ENCODE results near the gene SP5.
A peak's percentile ranks its signal among the peaks of the same experiment; 100 is the strongest.
"Not testable (repeated sequence)": the region's sequence is repeated elsewhere in the genome, so short reads cannot be mapped to it uniquely, and the experiment has no call there.

SP5 gene

DNA sequence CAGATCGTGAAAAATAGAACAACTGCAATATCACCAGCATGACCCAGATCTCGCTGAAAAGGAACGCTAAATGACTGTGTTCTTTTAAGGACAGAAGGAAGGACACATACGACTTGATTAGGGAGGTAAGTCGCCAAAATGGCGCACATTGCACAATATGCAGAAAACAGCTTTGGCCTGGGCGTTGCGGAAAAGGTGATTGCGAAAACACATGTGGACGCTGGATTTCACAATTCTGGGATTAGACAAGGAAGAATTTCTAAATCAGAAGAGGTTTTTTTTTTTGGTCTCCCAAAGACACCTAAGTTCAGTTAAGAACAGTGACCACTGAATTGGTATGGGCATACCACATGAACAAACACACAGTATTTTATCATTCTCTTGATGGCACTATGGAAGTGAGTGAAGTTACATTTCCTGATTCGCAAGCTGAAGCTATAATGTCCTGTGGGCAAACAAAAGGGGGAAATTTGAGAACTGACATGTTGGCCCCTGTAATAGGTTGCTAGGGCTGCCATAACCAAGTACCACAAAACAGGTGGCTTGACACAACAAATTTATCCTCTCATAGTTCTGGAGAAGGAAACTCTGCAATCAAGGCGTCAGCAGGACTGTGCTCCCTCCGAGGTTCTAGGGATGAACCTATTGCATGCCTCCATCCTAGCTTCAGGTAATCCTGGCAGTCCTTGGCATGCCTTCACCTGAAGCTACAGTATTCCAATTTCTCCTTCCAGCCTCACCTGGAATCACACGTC, 29.3 kb downstream of the SP5 start:
- no peak for DNase-seq (ENCODE audit: low read depth)
- TF ChIP-seq, protein P1, sequence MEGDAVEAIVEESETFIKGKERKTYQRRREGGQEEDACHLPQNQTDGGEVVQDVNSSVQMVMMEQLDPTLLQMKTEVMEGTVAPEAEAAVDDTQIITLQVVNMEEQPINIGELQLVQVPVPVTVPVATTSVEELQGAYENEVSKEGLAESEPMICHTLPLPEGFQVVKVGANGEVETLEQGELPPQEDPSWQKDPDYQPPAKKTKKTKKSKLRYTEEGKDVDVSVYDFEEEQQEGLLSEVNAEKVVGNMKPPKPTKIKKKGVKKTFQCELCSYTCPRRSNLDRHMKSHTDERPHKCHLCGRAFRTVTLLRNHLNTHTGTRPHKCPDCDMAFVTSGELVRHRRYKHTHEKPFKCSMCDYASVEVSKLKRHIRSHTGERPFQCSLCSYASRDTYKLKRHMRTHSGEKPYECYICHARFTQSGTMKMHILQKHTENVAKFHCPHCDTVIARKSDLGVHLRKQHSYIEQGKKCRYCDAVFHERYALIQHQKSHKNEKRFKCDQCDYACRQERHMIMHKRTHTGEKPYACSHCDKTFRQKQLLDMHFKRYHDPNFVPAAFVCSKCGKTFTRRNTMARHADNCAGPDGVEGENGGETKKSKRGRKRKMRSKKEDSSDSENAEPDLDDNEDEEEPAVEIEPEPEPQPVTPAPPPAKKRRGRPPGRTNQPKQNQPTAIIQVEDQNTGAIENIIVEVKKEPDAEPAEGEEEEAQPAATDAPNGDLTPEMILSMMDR (conservative IDR thresholded peaks at IDR 0.05; ENCODE audit: low read length), result no peak
- no peak overlapping the region for H3K4me3 ChIP-seq (ENCODE audit: low read length)

DNA sequence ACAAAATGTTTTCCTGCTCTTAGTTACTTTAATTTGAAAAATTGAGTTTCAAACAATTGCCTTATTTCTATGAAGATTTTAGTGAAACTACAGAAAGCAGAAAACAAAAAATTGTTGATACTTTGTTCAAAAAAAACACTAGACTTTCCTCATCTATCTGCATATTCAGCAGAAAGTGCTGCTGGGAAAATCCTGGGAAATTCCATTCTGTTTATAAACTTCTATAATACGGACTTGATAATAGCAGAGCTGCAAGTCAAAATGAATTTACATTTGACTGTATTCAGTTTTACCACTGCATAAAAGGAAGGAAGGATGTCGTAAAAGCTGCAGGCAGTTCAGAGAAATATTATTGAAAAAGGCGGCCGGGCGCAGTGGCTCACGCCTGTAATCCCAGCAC, 30.2 kb downstream of the SP5 start:
- no peak overlapping the region for H3K4me3 ChIP-seq (ENCODE audit: low read length)
- TF ChIP-seq, protein P1 (conservative IDR thresholded peaks at IDR 0.05; ENCODE audit: low read length), result no peak
- DNase-seq (ENCODE audit: low read depth), result no peak

DNA sequence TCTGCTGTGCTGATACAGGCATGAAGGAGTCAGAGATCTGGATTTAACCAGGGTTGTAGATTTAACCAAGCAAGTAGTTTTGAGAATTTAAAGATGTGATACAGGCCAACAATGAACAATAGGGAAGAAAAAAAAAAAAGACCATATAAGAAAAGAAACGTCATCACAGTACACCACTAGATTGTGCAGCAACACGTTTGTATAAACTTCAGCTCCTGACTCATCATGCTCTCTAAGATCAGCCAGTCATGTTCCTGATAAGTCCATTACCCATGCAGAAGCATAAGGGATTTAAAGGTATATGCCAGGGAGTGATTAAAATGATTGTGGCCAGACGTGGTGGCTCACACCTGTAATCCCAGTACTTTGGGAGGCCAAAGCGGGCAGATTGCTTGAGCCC, 32.8 kb downstream of the SP5 start:
- DNase-seq (ENCODE audit: low read depth), result peak; percentile 17
- no peak overlapping the region for H3K4me3 ChIP-seq (ENCODE audit: low read length)
- TF ChIP-seq, protein P1 (conservative IDR thresholded peaks at IDR 0.05; ENCODE audit: low read length), result no peak

DNA sequence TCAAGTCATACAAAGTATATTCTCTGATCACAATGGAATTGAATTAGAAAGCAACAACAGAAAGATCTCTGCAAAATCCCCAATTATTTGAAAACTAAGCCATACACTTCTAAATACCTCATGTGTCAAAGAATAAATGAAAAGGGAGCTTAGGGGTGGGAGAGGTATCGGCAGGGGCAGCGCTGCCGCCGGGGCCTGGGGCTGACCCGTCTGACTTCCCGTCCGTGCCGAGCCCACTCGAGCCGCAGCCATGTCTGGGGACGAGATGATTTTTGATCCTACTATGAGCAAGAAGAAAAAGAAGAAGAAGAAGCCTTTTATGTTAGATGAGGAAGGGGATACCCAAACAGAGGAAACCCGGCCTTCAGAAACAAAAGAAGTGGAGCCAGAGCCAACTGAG, 36.4 kb downstream of the SP5 start:
- DNase-seq (ENCODE audit: low read depth); H3K4me3 ChIP-seq (ENCODE audit: low read length): not testable (repeated sequence)

DNA sequence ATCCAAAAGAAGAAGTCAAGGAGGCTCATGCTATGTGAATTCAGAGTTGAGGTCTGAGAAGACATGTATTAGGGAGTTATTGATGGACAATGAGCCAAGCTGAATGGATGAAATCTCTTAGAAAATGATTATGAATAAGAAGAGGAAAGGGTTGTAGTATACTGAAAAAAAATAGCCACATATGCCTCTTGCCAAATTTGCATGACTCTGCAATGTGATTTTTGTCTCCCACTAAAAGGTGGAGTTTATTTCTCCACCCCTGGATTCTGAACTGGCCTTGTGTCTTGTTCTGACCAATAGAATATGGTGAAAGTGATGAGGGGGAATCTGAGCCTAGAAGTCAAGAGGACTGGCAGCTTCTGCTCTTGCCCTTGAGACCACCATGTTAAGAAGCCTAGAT, 46.4 kb downstream of the SP5 start:
- TF ChIP-seq, protein P1 (conservative IDR thresholded peaks at IDR 0.05; ENCODE audit: low read length), result no peak
- H3K4me3 ChIP-seq (ENCODE audit: low read length), result no peak overlapping the region
- DNase-seq (ENCODE audit: low read depth), result no peak

DNA sequence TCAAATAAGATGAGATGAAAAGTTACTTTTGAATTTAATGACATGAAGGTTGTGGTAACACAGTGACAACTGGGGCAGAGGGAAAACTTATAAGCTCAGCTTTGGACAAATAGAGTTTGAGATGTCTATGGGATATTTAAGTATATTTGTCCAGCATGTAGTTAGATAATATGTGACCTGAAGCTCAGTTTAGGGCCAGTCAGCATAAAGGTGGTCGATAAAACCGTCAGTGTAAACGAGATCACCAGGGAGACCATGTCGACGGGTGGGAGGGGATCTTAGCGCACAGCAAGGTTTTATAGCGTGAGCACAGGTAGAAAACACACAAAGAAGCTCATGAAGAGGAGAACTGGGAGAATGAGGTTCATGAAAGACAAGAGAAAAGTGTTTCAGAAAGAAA, 47.6 kb downstream of the SP5 start:
- H3K4me3 ChIP-seq (ENCODE audit: low read length), result no peak overlapping the region
- TF ChIP-seq, protein P1 (conservative IDR thresholded peaks at IDR 0.05; ENCODE audit: low read length), result no peak
- no peak for DNase-seq (ENCODE audit: low read depth)

DNA sequence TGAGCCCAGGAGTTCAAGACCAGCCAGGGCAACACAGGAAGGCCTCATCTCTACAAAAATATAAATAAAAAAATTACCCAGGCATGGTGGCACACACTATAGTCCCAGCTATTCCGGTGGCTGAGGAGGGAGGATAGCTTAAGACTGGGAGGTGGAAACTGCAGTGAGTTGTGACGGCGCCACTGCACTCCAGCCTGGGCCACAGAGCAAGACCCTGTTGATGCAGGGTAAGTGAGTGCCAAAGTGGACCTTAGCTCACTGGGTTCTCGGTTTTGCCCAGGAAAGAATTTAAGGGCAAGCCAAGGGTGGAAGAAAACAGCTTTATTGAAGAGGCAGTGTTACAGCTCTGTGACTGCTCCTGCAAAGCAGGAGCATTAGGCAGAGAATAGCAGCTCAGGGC, 48.1 kb downstream of the SP5 start:
- TF ChIP-seq, protein P1 (conservative IDR thresholded peaks at IDR 0.05; ENCODE audit: low read length), result no peak
- DNase-seq (ENCODE audit: low read depth), result no peak
- no peak overlapping the region for H3K4me3 ChIP-seq (ENCODE audit: low read length)

All from AG10803 (cell line).